ENCODE data around the gene AAGAB. TPM values are rescaled to one million over a fixed set of nuclear protein-coding genes. Genes with fewer than 3 reads are reported as not detected.
"Not testable (repeated sequence)": the region's sequence is repeated elsewhere in the genome, so short reads cannot be mapped to it uniquely, and the experiment has no call there.

AAGAB gene
- total RNA-seq, 4 donors from 2014 or later: 11.4 to 35.1 (median 18.0) TPM

GRCh38 chr15:67296188-67296587 is 41.7 kb upstream of the AAGAB start:
- no peaks in the 10 kb centered on the region for H3K36me3 ChIP-seq
- H3K27ac ChIP-seq: no peak overlapping the region
- no peaks in the 10 kb centered on the region for H3K27me3 ChIP-seq
- no peaks in the 10 kb centered on the region for H3K4me1 ChIP-seq
- no peak for TF ChIP-seq CTCF (IDR thresholded peaks at IDR 0.05)
- H3K9me3 ChIP-seq: no peaks in the 10 kb centered on the region
- no peak for DNase-seq (ENCODE audit: low spot score in 2 of 2)
- 80 to 83% methylated on average over 5 of the region's 5 CpGs for WGBS, 2 donors
- no peak overlapping the region for H3K4me3 ChIP-seq

GRCh38 chr15:67290319-67290718 is 35.9 kb upstream of the AAGAB start:
- Histone ChIP-seq H3K27me3 (no peaks in the 10 kb centered on the region), H3K4me1 (no peaks in the 10 kb centered on the region), H3K36me3 (no peaks in the 10 kb centered on the region), H3K27ac (no peak overlapping the region), H3K4me3 (no peak overlapping the region), H3K9me3 (peaks cover 0 to 15% (median 3%) of the 10 kb centered on the region in 4 donors)
- DNase-seq (ENCODE audit: low spot score in 2 of 2): no peak
- no peak for TF ChIP-seq CTCF (IDR thresholded peaks at IDR 0.05)
- no peak for TF ChIP-seq EP300 (IDR thresholded peaks at IDR 0.05)
- no peak for TF ChIP-seq POLR2A (IDR thresholded peaks at IDR 0.05)
- 92 to 93% methylated on average over 1 of the region's 1 CpG for WGBS, 2 donors

- not testable (repeated sequence) for H3K27ac ChIP-seq; H3K4me1 ChIP-seq; DNase-seq (ENCODE audit: low spot score in 2 of 2); H3K36me3 ChIP-seq; H3K27me3 ChIP-seq; H3K4me3 ChIP-seq
- 95 to 97% methylated on average over 6 of the region's 6 CpGs for WGBS, 2 donors
- H3K9me3 ChIP-seq: peaks cover 0 to 17% (median 5%) of the 10 kb centered on the region in 4 donors
Observed at GRCh38 chr15:67286400-67286799, 31.9 kb upstream of the AAGAB start.

GRCh38 chr15:67285625-67286024 is 31.2 kb upstream of the AAGAB start:
- not testable (repeated sequence) for H3K27me3 ChIP-seq; H3K4me3 ChIP-seq; H3K27ac ChIP-seq; DNase-seq (ENCODE audit: low spot score in 2 of 2); H3K36me3 ChIP-seq; H3K4me1 ChIP-seq
- peaks cover 0 to 17% (median 5%) of the 10 kb centered on the region in 4 donors for H3K9me3 ChIP-seq

GRCh38 chr15:67281714-67282113 is 27.3 kb upstream of the AAGAB start:
- Histone ChIP-seq H3K9me3 (peaks cover 0 to 12% (median 5%) of the 10 kb centered on the region in 4 donors), H3K27me3 (no peaks in the 10 kb centered on the region), H3K27ac (no peak overlapping the region), H3K4me1 (no peaks in the 10 kb centered on the region), H3K4me3 (no peak overlapping the region), H3K36me3 (no peaks in the 10 kb centered on the region)
- 72 to 85% methylated on average over 1 of the region's 1 CpG for WGBS, 2 donors
- no peak for TF ChIP-seq CTCF (IDR thresholded peaks at IDR 0.05)
- no peak for TF ChIP-seq POLR2A (IDR thresholded peaks at IDR 0.05)
- no peak for TF ChIP-seq EP300 (IDR thresholded peaks at IDR 0.05)
- no peak for DNase-seq (ENCODE audit: low spot score in 2 of 2)

GRCh38 chr15:67280217-67280616 is 25.8 kb upstream of the AAGAB start:
- TF ChIP-seq CTCF (IDR thresholded peaks at IDR 0.05) (no peak), POLR2A (IDR thresholded peaks at IDR 0.05) (no peak), EP300 (IDR thresholded peaks at IDR 0.05) (no peak)
- Histone ChIP-seq H3K9me3 (peaks cover 0 to 3% (median under 1%) of the 10 kb centered on the region in 4 donors), H3K4me3 (no peak overlapping the region), H3K27me3 (no peaks in the 10 kb centered on the region), H3K36me3 (no peaks in the 10 kb centered on the region), H3K4me1 (no peaks in the 10 kb centered on the region), H3K27ac (no peak overlapping the region)
- 31 to 41% methylated on average over 2 of the region's 2 CpGs for WGBS, 2 donors
- no peak for DNase-seq (ENCODE audit: low spot score in 2 of 2)
